OCI-LY1 (cell line): ENCODE data around the gene C1QL2.

Experiments
- CTCF ChIP-seq: fragments of 200-600 bp; sonication (generic), shearing (Covaris generic); IDR thresholded peaks from 2 replicates; pipeline ENCODE4 v1.5.1; 2017; ENCODE audit warnings: mild to moderate bottlenecking, antibody characterized with exemption, low read length, moderate library complexity, mixed read lengths
- EZH2 ChIP-seq: fragments of 200-600 bp; sonication (generic), shearing (Covaris generic); IDR thresholded peaks from 2 replicates; pipeline ENCODE4 v1.8.0; 2017; ENCODE audit warnings: borderline replicate concordance, mixed run types, mild to moderate bottlenecking, antibody characterized with exemption, low read length, moderate library complexity, mixed read lengths

- TF ChIP-seq CTCF (no peak), EZH2 (no peak)
Measured at GRCh38 chr2:119173556-119174060, 15.1 kb upstream of the C1QL2 start.
